ENCODE data around the gene BAIAP2L1. TPM values are rescaled to one million over a fixed set of nuclear protein-coding genes. Genes with fewer than 3 reads are reported as not detected.

Gene BAIAP2L1
- total and polyA plus RNA-seq, 2 of the 8 experiments (the other 6 are each of a cell fraction or from before 2014, with no cell fraction given): 19.2 to 42.9 TPM

DNA sequence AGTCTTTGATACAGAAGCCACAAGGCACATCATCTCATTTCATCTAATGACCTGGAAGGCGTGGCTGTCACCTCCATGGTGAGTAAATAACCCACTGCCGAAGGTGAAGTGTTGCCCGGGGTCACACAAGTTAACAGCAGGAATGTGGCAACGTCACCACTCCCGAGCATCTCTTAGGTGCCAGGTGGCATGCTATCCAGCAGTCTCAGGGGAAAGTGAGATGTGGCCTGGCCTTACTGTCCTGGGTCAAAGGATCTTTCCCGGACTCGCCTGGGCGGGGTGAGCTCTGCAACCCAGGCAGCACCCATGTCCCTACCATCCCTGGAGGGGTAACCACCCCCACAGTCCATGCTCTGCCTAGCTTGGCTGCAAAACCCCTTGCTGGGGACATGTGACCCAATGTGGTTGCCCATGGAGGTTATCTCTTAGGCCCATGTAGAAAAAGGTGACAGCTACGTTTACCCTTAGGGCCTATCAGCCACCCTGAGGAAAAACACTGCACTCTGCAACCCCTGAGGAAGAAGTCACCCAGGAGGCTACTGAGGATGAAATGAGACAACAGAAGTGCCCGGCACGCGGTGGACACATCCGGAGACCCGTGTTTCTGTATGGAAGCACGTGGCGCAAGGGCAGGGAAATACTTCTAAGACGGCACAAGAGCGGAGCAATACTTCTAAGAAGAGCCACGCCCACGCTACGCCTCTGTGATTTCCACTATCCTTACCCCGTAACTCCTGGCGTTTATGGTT is 52.0 kb downstream of the BAIAP2L1 start:
- H3K27me3 ChIP-seq (replicated peaks in 1 of 4; ENCODE audit: control insufficient read depth in 3 of 4, extremely low read depth in 1 of 4, insufficient read depth in 3 of 4, low read length in 3 of 4): no peaks in the 10 kb centered on the region
- no peak overlapping the region for H2AFZ ChIP-seq (ENCODE audit: low read length)
- H3K4ac ChIP-seq (replicated peaks; ENCODE audit: insufficient read length, low read depth, low read length): no peak overlapping the region
- H3K9me3 ChIP-seq (ENCODE audit: insufficient read depth in 2 of 2, low read depth in 1 of 2, low read length in 1 of 2): no peaks in the 10 kb centered on the region
- peaks cover 0 to 18% of the 10 kb centered on the region in 2 experiments; a peak in 2 of 4 replicates for H3K79me2 ChIP-seq (ENCODE audit: control insufficient read depth in 1 of 2, insufficient read depth in 2 of 2, low read length in 2 of 2)
- DNase-seq (ENCODE audit: low read depth in 1 of 2, low spot score in 2 of 2) (no peak), FAIRE-seq (no peak)
- H4K8ac ChIP-seq (ENCODE audit: extremely low read depth, insufficient read depth, low read length): no peak overlapping the region
- no peak overlapping the region for H3K56ac ChIP-seq (replicated peaks; ENCODE audit: insufficient read length, low read depth, low read length)
- H4K20me1 ChIP-seq (replicated peaks in 1 of 2; ENCODE audit: control insufficient read depth in 1 of 2, insufficient read depth in 2 of 2, low read length in 2 of 2): peaks cover 2% of the 10 kb centered on the region in 2 experiments
- H3K18ac ChIP-seq (ENCODE audit: extremely low read depth, low read length): no peak overlapping the region
- no peak overlapping the region for H3K9ac ChIP-seq (replicated peaks in 1 of 4; ENCODE audit: extremely low read depth in 1 of 4, low read depth in 3 of 4, low read length in 3 of 4)
- no peak overlapping the region for H2BK120ac ChIP-seq (replicated peaks; ENCODE audit: low read depth, low read length)
- no peak overlapping the region for H3K14ac ChIP-seq (ENCODE audit: insufficient read length)
- no peak overlapping the region for H2BK20ac ChIP-seq (ENCODE audit: low read length)
- CTCF ChIA-PET (ENCODE audit: partially characterized antibody): interaction anchor here (0.8 kb wide), 1 partner anchor 55 kb away, joined by 3 read pairs; no protein-coding TSS in a partner anchor
- no peak overlapping the region for H3K4me2 ChIP-seq (ENCODE audit: insufficient read depth in 1 of 2, low read depth in 2 of 2, low read length in 2 of 2)
- TF ChIP-seq YY1 (IDR thresholded peaks at IDR 0.05; ENCODE audit: low read depth, low read length) (no peak), SP4 (IDR thresholded peaks at IDR 0.05; ENCODE audit: low read length) (no peak), BACH1 (IDR thresholded peaks at IDR 0.05; ENCODE audit: low read length) (no peak), RBBP5 (IDR thresholded peaks at IDR 0.05; ENCODE audit: borderline replicate concordance, low read depth, low read length) (no peak)
- TF ChIP-seq, protein P1, sequence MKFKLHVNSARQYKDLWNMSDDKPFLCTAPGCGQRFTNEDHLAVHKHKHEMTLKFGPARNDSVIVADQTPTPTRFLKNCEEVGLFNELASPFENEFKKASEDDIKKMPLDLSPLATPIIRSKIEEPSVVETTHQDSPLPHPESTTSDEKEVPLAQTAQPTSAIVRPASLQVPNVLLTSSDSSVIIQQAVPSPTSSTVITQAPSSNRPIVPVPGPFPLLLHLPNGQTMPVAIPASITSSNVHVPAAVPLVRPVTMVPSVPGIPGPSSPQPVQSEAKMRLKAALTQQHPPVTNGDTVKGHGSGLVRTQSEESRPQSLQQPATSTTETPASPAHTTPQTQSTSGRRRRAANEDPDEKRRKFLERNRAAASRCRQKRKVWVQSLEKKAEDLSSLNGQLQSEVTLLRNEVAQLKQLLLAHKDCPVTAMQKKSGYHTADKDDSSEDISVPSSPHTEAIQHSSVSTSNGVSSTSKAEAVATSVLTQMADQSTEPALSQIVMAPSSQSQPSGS (IDR thresholded peaks at IDR 0.05; ENCODE audit: low read length): no peak
- H3K36me3 ChIP-seq (ENCODE audit: control insufficient read depth in 2 of 4, insufficient read depth in 4 of 4, low read length in 3 of 4): peaks cover 0 to 9% (median 5%) of the 10 kb centered on the region in 4 experiments; a peak in 3 of 8 replicates
- H4K91ac ChIP-seq (replicated peaks; ENCODE audit: insufficient read length, low read length): no peak overlapping the region
- H3K4me1 ChIP-seq (replicated peaks in 1 of 4; ENCODE audit: control insufficient read depth in 3 of 4, insufficient read depth in 4 of 4, low read length in 3 of 4): no peaks in the 10 kb centered on the region
- POLR2A ChIA-PET (ENCODE audit: partially characterized antibody): no interaction called here
- H2BK12ac ChIP-seq (ENCODE audit: low read depth, low read length): no peak overlapping the region
- no peak overlapping the region for H4K5ac ChIP-seq (ENCODE audit: insufficient read length, low read depth, low read length)
- H3K23me2 ChIP-seq (ENCODE audit: low read depth, low read length): no peaks in the 10 kb centered on the region
- WGBS, 2 experiments (ENCODE audit: extremely low coverage in 1 of 2, insufficient coverage in 1 of 2, insufficient read length in 1 of 2, insufficient replicate concordance in 2 of 2, low coverage in 1 of 2, low lambda C conversion rate in 2 of 2, missing lambda C conversion rate in 1 of 2): 95% methylated on average over 23 of the region's 23 CpGs; no CpG with 5 or more reads in 1 of the 2 experiments
- no peak overlapping the region for H3K4me3 ChIP-seq (ENCODE audit: extremely low read depth in 1 of 4, insufficient read depth in 2 of 4, low read depth in 3 of 4, low read length in 4 of 4)
- H3K79me1 ChIP-seq (ENCODE audit: low read depth, low read length): peaks cover 3% of the 10 kb centered on the region
- H3K27ac ChIP-seq (ENCODE audit: low read depth, low read length): no peak overlapping the region
- H2BK15ac ChIP-seq (ENCODE audit: low read length): no peak overlapping the region
- no peak overlapping the region for H2BK5ac ChIP-seq (ENCODE audit: low read depth, low read length)
- no peak overlapping the region for H3K23ac ChIP-seq (ENCODE audit: insufficient read length)
- H2AK5ac ChIP-seq (ENCODE audit: low read depth, low read length): no peak overlapping the region
